H1 (cell line): Measurements from ENCODE around the gene GRK3. TPM values are rescaled to one million over a fixed set of nuclear protein-coding genes. Genes with fewer than 3 reads are reported as not detected.

Experiments used
- CTCF ChIA-PET: fragments of 300-600 bp; sonication (Branson Sonifier 250); formaldehyde crosslinking; loops from one replicate; lab custom pipeline; 2021; ENCODE audit not compliant: partially characterized antibody; lab: Charles Lee
- POLR2A ChIA-PET: fragments of 300-600 bp; sonication (Branson Sonifier 250); formaldehyde crosslinking; loops from one replicate; lab custom pipeline; 2021; ENCODE audit warnings: inconsistent platforms; ENCODE audit not compliant: partially characterized antibody; lab: Charles Lee
- DNase-seq, 2 experiments: peaks; one replicate each; pipeline versions ENCODE4 v3.0.0 to v3.0.0-alpha.2; 2010 to 2022; ENCODE audit warnings: low spot score in 2 of 2, low read depth in 1 of 2, mixed read lengths in 1 of 2
- FAIRE-seq: peaks from 2 replicates; lab custom pipeline; 2011; peaks lifted over from hg19 to GRCh38; lab: Jason Lieb, UNC
- H2AFZ ChIP-seq: 2 replicates; pipeline ENCODE4 v1.8.1; 2012; ENCODE audit warnings: low read length, inconsistent platforms
- H2AK5ac ChIP-seq: 2 replicates; pipeline ENCODE4 v1.6.1; 2013; ENCODE audit warnings: low read depth, low read length
- H2BK120ac ChIP-seq: replicated peaks from 2 replicates; pipeline ENCODE3; 2013; ENCODE audit warnings: low read depth, low read length, inconsistent platforms
- H2BK12ac ChIP-seq: 2 replicates; pipeline ENCODE4 v1.6.1; 2013; ENCODE audit warnings: low read depth, low read length
- H2BK15ac ChIP-seq: 2 replicates; pipeline ENCODE4 v1.6.1; 2013; ENCODE audit warnings: low read length
- H2BK20ac ChIP-seq: 2 replicates; pipeline ENCODE4 v1.6.1; 2013; ENCODE audit warnings: low read length
- H2BK5ac ChIP-seq: 2 replicates; pipeline ENCODE4 v1.6.1; 2013; ENCODE audit warnings: low read depth, low read length
- H3K14ac ChIP-seq: 2 replicates; pipeline ENCODE4 v1.6.1; 2013; ENCODE audit warnings: inconsistent platforms; ENCODE audit not compliant: insufficient read length
- H3K18ac ChIP-seq: 2 replicates; pipeline ENCODE4 v1.6.1; 2013; ENCODE audit warnings: low read length; ENCODE audit errors: extremely low read depth
- H3K23ac ChIP-seq: 2 replicates; pipeline ENCODE4 v1.6.1; 2013; ENCODE audit warnings: inconsistent platforms; ENCODE audit not compliant: insufficient read length
- H3K23me2 ChIP-seq: 2 replicates; pipeline ENCODE4 v1.6.1; 2013; ENCODE audit warnings: low read depth, low read length
- H3K27ac ChIP-seq: 2 replicates; pipeline ENCODE4 v1.6.1; 2011; ENCODE audit warnings: low read depth, low read length, inconsistent platforms
- H3K27me3 ChIP-seq, 4 experiments: replicated peaks in 1 of 4; 1 replicate in 1 of 4; 2 replicates in 3 of 4; pipeline versions ENCODE4 v1.6.1 to v1.8.1; 2011 to 2013; ENCODE audit warnings: low read length in 3 of 4, mild to moderate bottlenecking in 3 of 4, inconsistent platforms in 2 of 4, mixed read lengths in 2 of 4, moderate library complexity in 1 of 4; ENCODE audit not compliant: control insufficient read depth in 3 of 4, insufficient read depth in 3 of 4; ENCODE audit errors: extremely low read depth in 1 of 4
- H3K36me3 ChIP-seq, 4 experiments: 2 replicates each; pipeline versions ENCODE4 v1.6.1 to v1.8.1; 2011 to 2013; ENCODE audit warnings: mild to moderate bottlenecking in 4 of 4, low read length in 3 of 4, moderate library complexity in 2 of 4, control low read depth in 1 of 4, inconsistent platforms in 1 of 4; ENCODE audit not compliant: insufficient read depth in 4 of 4, control insufficient read depth in 2 of 4
- H3K4ac ChIP-seq: replicated peaks from 2 replicates; pipeline ENCODE3; 2013; ENCODE audit warnings: low read length, low read depth, mixed read lengths, inconsistent platforms; ENCODE audit not compliant: insufficient read length
- H3K4me1 ChIP-seq, 4 experiments: replicated peaks in 1 of 4; 1 replicate in 1 of 4; 2 replicates in 3 of 4; pipeline versions ENCODE4 v1.6.1 to v1.8.1; 2011 to 2013; ENCODE audit warnings: low read length in 3 of 4, inconsistent platforms in 2 of 4, mixed read lengths in 1 of 4; ENCODE audit not compliant: insufficient read depth in 4 of 4, control insufficient read depth in 3 of 4
- H3K4me2 ChIP-seq, 2 experiments: 2 replicates each; pipeline versions ENCODE4 v1.6.1 to v1.8.1; 2011 to 2013; ENCODE audit warnings: low read depth in 2 of 2, low read length in 2 of 2, control low read depth in 1 of 2, inconsistent platforms in 1 of 2, mild to moderate bottlenecking in 1 of 2; ENCODE audit not compliant: insufficient read depth in 1 of 2
- H3K4me3 ChIP-seq, 4 experiments: fragments of 200-600, 300-600 bp in 1 of 4; sonication (generic), shearing (Covaris generic), sonication (Bioruptor Twin) in 1 of 4; 2 replicates each; pipeline versions ENCODE4 v1.5.1 to v1.8.1; 2011 to 2016; ENCODE audit warnings: low read length in 4 of 4, low read depth in 3 of 4, control low read depth in 2 of 4, inconsistent platforms in 2 of 4, mild to moderate bottlenecking in 2 of 4, mixed read lengths in 1 of 4, moderate library complexity in 1 of 4; ENCODE audit not compliant: insufficient read depth in 2 of 4; ENCODE audit errors: extremely low read depth in 1 of 4
- H3K56ac ChIP-seq: replicated peaks from 2 replicates; pipeline ENCODE3; 2013; ENCODE audit warnings: low read depth, mild to moderate bottlenecking, mixed read lengths, low read length, inconsistent platforms; ENCODE audit not compliant: insufficient read length
- H3K79me1 ChIP-seq: 2 replicates; pipeline ENCODE4 v1.6.1; 2013; ENCODE audit warnings: low read depth, low read length, control low read depth
- H3K79me2 ChIP-seq, 2 experiments: 2 replicates each; pipeline versions ENCODE4 v1.6.1 to v1.8.1; 2012 to 2013; ENCODE audit warnings: low read length in 2 of 2, mild to moderate bottlenecking in 2 of 2, inconsistent platforms in 1 of 2; ENCODE audit not compliant: insufficient read depth in 2 of 2, control insufficient read depth in 1 of 2
- H3K9ac ChIP-seq, 4 experiments: replicated peaks in 1 of 4; 1 replicate in 1 of 4; 2 replicates in 3 of 4; pipeline versions ENCODE4 v1.6.1 to v1.8.1; 2011 to 2013; ENCODE audit warnings: low read depth in 3 of 4, low read length in 3 of 4, control low read depth in 2 of 4, mild to moderate bottlenecking in 2 of 4, moderate library complexity in 2 of 4, inconsistent platforms in 1 of 4; ENCODE audit errors: extremely low read depth in 1 of 4
- H3K9me3 ChIP-seq, 2 experiments: 2 replicates each; pipeline versions ENCODE4 v1.6.1 to v1.8.1; 2012 to 2013; ENCODE audit warnings: mild to moderate bottlenecking in 2 of 2, moderate library complexity in 2 of 2, control low read depth in 1 of 2, inconsistent platforms in 1 of 2, low read depth in 1 of 2, low read length in 1 of 2, mixed read lengths in 1 of 2; ENCODE audit not compliant: insufficient read depth in 2 of 2
- H4K20me1 ChIP-seq, 2 experiments: replicated peaks in 1 of 2; 2 replicates each; pipeline versions ENCODE3 to v1.8.1; 2011 to 2013; ENCODE audit warnings: inconsistent platforms in 2 of 2, low read length in 2 of 2, mild to moderate bottlenecking in 1 of 2; ENCODE audit not compliant: insufficient read depth in 2 of 2, control insufficient read depth in 1 of 2
- H4K5ac ChIP-seq: 2 replicates; pipeline ENCODE4 v1.6.1; 2013; ENCODE audit warnings: low read length, low read depth, mixed read lengths, inconsistent platforms; ENCODE audit not compliant: insufficient read length
- H4K8ac ChIP-seq: 2 replicates; pipeline ENCODE4 v1.8.0; 2013; ENCODE audit warnings: mild to moderate bottlenecking, moderate library complexity, low read length, inconsistent platforms; ENCODE audit not compliant: insufficient read depth; ENCODE audit errors: extremely low read depth
- H4K91ac ChIP-seq: replicated peaks from 2 replicates; pipeline ENCODE3; 2013; ENCODE audit warnings: low read length, mixed read lengths, inconsistent platforms; ENCODE audit not compliant: insufficient read length
- CBX5 ChIP-seq: fragments of 300-800, 300-1000 bp; sonication (generic); IDR thresholded peaks from 2 replicates; pipeline ENCODE4 v1.7.1; 2016; ENCODE audit warnings: antibody characterized with exemption, low read length, low read depth
- CHD1 ChIP-seq: IDR thresholded peaks from 2 replicates; pipeline ENCODE4 v1.6.1; 2012; ENCODE audit warnings: low read depth, low read length, improper control_type of control experiment
- CREB1 ChIP-seq: IDR thresholded peaks from 2 replicates; pipeline ENCODE4 v1.6.1; 2012; ENCODE audit warnings: inconsistent platforms
- EZH2 ChIP-seq: fragments of 200-600 bp; sonication (generic); IDR thresholded peaks from 2 replicates; pipeline ENCODE4 v1.7.1; 2012; ENCODE audit warnings: low read depth, mild to moderate bottlenecking, moderate library complexity, low read length, inconsistent platforms; ENCODE audit not compliant: severe bottlenecking
- GABPA ChIP-seq: IDR thresholded peaks from 2 replicates; pipeline ENCODE4 v1.6.1; 2011; ENCODE audit warnings: mild to moderate bottlenecking, low read length, moderate library complexity, borderline replicate concordance; ENCODE audit not compliant: insufficient read depth
- JUN ChIP-seq: IDR thresholded peaks from 2 replicates; pipeline ENCODE4 v1.6.1; 2011; ENCODE audit warnings: low read depth, mild to moderate bottlenecking, improper control_type of control experiment, low read length
- KDM5A ChIP-seq: fragments of 200-600 bp; IDR thresholded peaks from 2 replicates; pipeline ENCODE4 v1.7.1; 2012; ENCODE audit warnings: mild to moderate bottlenecking, low read length, inconsistent platforms, mixed read lengths
- RNF2 ChIP-seq: fragments of 200-900, 300-1000 bp; sonication (generic); IDR thresholded peaks from 2 replicates; pipeline ENCODE4 v1.7.1; 2016; ENCODE audit warnings: borderline replicate concordance, low read depth, mild to moderate bottlenecking, antibody characterized with exemption, low read length; ENCODE audit not compliant: poor library complexity, severe bottlenecking; ENCODE audit errors: missing control alignments
- SIN3A ChIP-seq, 2 experiments: IDR thresholded peaks in 1 of 2; conservative IDR thresholded peaks in 1 of 2; 2 replicates each; pipeline ENCODE4 v1.6.1; 2011 to 2012; ENCODE audit warnings: low read length in 2 of 2, improper control_type of control experiment in 1 of 2, low read depth in 1 of 2, mild to moderate bottlenecking in 1 of 2
- SIX5 ChIP-seq: IDR thresholded peaks from 2 replicates; pipeline ENCODE4 v1.6.1; 2011; ENCODE audit warnings: mild to moderate bottlenecking, low read depth, low read length
- SP2 ChIP-seq: IDR thresholded peaks from 2 replicates; pipeline ENCODE4 v1.6.1; 2012; ENCODE audit warnings: mild to moderate bottlenecking, low read length, inconsistent platforms
- TCF12 ChIP-seq: IDR thresholded peaks from 2 replicates; pipeline ENCODE4 v1.6.1; 2011; ENCODE audit warnings: low read depth, mild to moderate bottlenecking, low read length
- WGBS, 2 experiments: shearing (Covaris generic) in 1 of 2; methylation state at CpG; one replicate each; pipeline versions ENCODE4 v1.1.6 to v1.1.7; 2013 to 2015; ENCODE audit warnings: low lambda C conversion rate in 2 of 2, mixed read lengths in 2 of 2, inconsistent platforms in 1 of 2, low coverage in 1 of 2, missing lambda C conversion rate in 1 of 2; ENCODE audit not compliant: insufficient replicate concordance in 2 of 2, insufficient coverage in 1 of 2, insufficient read length in 1 of 2; ENCODE audit errors: extremely low coverage in 1 of 2, missing lambda C conversion rate in 1 of 2; 5-methylcytosine and 5-hydroxymethylcytosine counted together
- polyA plus RNA-seq, 7 experiments: library from polyadenylated mRNA; depleted of rRNA in 3 of 7; stranded (reverse) in 5 of 7; unstranded in 2 of 7; fragments of >200 nt in 5 of 7; fragments of 200-250 nt in 2 of 7; gene quantifications; 1 replicate in 5 of 7; 2 replicates in 1 of 7; 4 replicates in 1 of 7; pipeline versions ENCODE4 v1.2.1 to v1.2.3, GENCODE V29; 2011 to 2013; ENCODE audit warnings: missing spikeins in 2 of 7, mixed read lengths in 2 of 7
- total RNA-seq: library from RNA; stranded (reverse); fragmentation: NEBNext Ultra II Directional; extraction: Animal tissue kit (Norgen Biotek cat#: 25700); gene quantifications from 2 replicates; pipeline ENCODE4 v1.2.1, GENCODE V29; 2021
- TF ChIP-seq, protein P1 (sequence below): IDR thresholded peaks from 2 replicates; pipeline ENCODE4 v1.6.1; 2012; ENCODE audit warnings: low read length, inconsistent platforms

Gene GRK3
- total and polyA plus RNA-seq, 2 of the 8 experiments (the other 6 are each of a cell fraction or from before 2014, with no cell fraction given) = 7.5 to 35.3 TPM

DNA sequence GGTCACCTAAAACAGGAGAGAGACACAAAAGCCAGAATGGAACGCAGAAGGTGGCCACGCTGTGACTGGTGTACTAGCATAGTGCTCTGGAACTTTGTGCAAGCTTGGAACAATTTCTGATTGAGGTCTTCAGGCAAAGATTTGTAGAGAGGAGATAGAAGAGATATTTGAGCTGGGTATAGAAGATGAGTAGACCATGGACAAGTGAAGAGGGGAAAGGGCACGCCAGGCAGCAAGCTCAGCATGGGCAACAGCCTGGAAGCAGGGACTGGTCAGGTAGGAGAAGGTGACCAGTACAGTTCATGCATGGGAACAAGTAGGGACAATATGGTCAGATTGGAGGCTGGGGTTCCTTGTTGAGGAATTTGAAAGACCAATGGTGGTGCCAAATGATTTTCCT, 201.9 kb downstream of the GRK3 start:
- H2BK12ac ChIP-seq = no peak overlapping the region
- H4K91ac ChIP-seq = no peak overlapping the region
- H3K14ac ChIP-seq = no peak overlapping the region
- no peak overlapping the region for H3K4ac ChIP-seq
- no peak overlapping the region for H3K4me2 ChIP-seq
- H3K4me1 ChIP-seq = no peaks in the 10 kb centered on the region
- H2BK120ac ChIP-seq = no peak overlapping the region
- H3K9me3 ChIP-seq = peaks cover 6 to 9% of the 10 kb centered on the region in 2 experiments; a peak in 3 of 4 replicates
- 88% methylated on average over 3 of the region's 3 CpGs; no CpG with 5 or more reads in 1 of the 2 experiments for WGBS, 2 experiments
- no peak overlapping the region for H2BK15ac ChIP-seq
- no peak overlapping the region for H3K4me3 ChIP-seq
- POLR2A ChIA-PET = no interaction called here
- no peak overlapping the region for H2AK5ac ChIP-seq
- H2BK5ac ChIP-seq = no peak overlapping the region
- H4K8ac ChIP-seq = no peak overlapping the region
- CTCF ChIA-PET = interaction anchor here (0.8 to 3.1 kb wide), 7 partner anchors 15 to 564 kb away, joined by 3 to 14 read pairs (median 5); no protein-coding TSS in a partner anchor
- H4K20me1 ChIP-seq = no peaks in the 10 kb centered on the region
- no peak overlapping the region for H3K18ac ChIP-seq
- H3K79me2 ChIP-seq = no peaks in the 10 kb centered on the region
- H3K23me2 ChIP-seq = no peaks in the 10 kb centered on the region
- no peak overlapping the region for H3K23ac ChIP-seq
- no peak overlapping the region for H4K5ac ChIP-seq
- H2BK20ac ChIP-seq = no peak overlapping the region
- no peaks in the 10 kb centered on the region for H3K36me3 ChIP-seq
- H3K27me3 ChIP-seq = no peaks in the 10 kb centered on the region
- no peak overlapping the region for H3K56ac ChIP-seq
- H2AFZ ChIP-seq = no peak overlapping the region
- no peak for FAIRE-seq
- H3K9ac ChIP-seq = no peak overlapping the region
- no peak for DNase-seq
- no peak overlapping the region for H3K27ac ChIP-seq
- H3K79me1 ChIP-seq = no peaks in the 10 kb centered on the region
- TF ChIP-seq SIX5 = no peak
- no peak for TF ChIP-seq KDM5A
- TF ChIP-seq, protein P1, sequence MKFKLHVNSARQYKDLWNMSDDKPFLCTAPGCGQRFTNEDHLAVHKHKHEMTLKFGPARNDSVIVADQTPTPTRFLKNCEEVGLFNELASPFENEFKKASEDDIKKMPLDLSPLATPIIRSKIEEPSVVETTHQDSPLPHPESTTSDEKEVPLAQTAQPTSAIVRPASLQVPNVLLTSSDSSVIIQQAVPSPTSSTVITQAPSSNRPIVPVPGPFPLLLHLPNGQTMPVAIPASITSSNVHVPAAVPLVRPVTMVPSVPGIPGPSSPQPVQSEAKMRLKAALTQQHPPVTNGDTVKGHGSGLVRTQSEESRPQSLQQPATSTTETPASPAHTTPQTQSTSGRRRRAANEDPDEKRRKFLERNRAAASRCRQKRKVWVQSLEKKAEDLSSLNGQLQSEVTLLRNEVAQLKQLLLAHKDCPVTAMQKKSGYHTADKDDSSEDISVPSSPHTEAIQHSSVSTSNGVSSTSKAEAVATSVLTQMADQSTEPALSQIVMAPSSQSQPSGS = no peak
- no peak for TF ChIP-seq RNF2
- TF ChIP-seq SIN3A (conservative IDR thresholded peaks at IDR 0.05 in 1 of 2, IDR thresholded peaks at IDR 0.05 in 1 of 2; ENCODE audit: low read depth in 1 of 2, low read length in 2 of 2) = no peak
- TF ChIP-seq CBX5 = no peak
- no peak for TF ChIP-seq CHD1
- TF ChIP-seq EZH2 = no peak
- TF ChIP-seq JUN = no peak
- TF ChIP-seq GABPA = no peak
- no peak for TF ChIP-seq SP2
- TF ChIP-seq TCF12 = no peak
- no peak for TF ChIP-seq CREB1
